Sigmoid colon (tissue), 3 donors: ENCODE results near the gene CYB5R4.

Experiments
- POLR2A ChIP-seq, 2 donors: fragments of 450-650 bp; IDR thresholded peaks; one replicate each; pipeline ENCODE4 v1.6.1; 2016; ENCODE audit warnings: antibody characterized with exemption in 2 of 2, mild to moderate bottlenecking in 2 of 2, moderate library complexity in 2 of 2
- TF ChIP-seq, protein P1 (sequence below), 4 experiments: fragments of 450-650 bp in 3 of 4; fragments of 200-600 bp in 1 of 4; IDR thresholded peaks; one replicate each; pipeline ENCODE4 v1.5.1; 2016 to 2019; ENCODE audit warnings: antibody characterized with exemption in 4 of 4, mild to moderate bottlenecking in 3 of 4, moderate library complexity in 2 of 4

DNA sequence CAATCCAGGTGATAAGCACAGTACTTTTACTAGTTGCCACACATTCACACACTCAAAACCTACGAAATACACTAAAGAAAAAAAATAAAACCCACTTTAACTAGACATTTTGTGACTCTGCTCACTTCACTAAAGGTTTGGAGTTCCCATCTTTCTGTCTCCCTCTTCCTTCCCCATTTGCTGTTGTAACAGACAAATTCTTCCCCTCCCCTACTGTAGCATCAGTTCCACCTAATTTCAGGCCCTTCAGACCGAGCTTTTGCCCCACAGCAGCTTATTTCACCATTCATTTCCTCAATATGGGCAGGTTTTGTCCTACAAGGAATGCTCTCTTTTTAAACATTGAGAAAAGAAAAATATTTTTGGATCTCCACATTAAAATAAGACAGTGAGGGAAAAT, 142.7 kb downstream of the CYB5R4 start:
- no peak for TF ChIP-seq POLR2A (IDR thresholded peaks at IDR 0.05)
- TF ChIP-seq, protein P1, sequence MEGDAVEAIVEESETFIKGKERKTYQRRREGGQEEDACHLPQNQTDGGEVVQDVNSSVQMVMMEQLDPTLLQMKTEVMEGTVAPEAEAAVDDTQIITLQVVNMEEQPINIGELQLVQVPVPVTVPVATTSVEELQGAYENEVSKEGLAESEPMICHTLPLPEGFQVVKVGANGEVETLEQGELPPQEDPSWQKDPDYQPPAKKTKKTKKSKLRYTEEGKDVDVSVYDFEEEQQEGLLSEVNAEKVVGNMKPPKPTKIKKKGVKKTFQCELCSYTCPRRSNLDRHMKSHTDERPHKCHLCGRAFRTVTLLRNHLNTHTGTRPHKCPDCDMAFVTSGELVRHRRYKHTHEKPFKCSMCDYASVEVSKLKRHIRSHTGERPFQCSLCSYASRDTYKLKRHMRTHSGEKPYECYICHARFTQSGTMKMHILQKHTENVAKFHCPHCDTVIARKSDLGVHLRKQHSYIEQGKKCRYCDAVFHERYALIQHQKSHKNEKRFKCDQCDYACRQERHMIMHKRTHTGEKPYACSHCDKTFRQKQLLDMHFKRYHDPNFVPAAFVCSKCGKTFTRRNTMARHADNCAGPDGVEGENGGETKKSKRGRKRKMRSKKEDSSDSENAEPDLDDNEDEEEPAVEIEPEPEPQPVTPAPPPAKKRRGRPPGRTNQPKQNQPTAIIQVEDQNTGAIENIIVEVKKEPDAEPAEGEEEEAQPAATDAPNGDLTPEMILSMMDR (IDR thresholded peaks at IDR 0.05), result no peak
